Activated T-helper 2 cell treated with anti-CD3 and anti-CD28 coated beads, Interferon-gamma antibody, Interleukin-2, Interleukin-4, amounts not matched to agents 10 μg/mL and 5 μg/mL and 100 μg/mL, durations not matched to agents 14 hours and 24 hours and 36 hours (primary cell): ENCODE measurements around the gene TPRA1. TPM values are rescaled to one million over a fixed set of nuclear protein-coding genes. Genes with fewer than 3 reads are reported as not detected.

ENCODE experiments used
- DNase-seq: peaks from one replicate; pipeline ENCODE4 v3.0.0; 2021; ENCODE audit warnings: low spot score
- H3K27ac Mint-ChIP-seq: one replicate; pipeline ENCODE4 v1.8.0; 2021; ENCODE audit warnings: mixed read lengths
- H3K27me3 Mint-ChIP-seq: one replicate; pipeline ENCODE4 v1.8.0; 2021; ENCODE audit warnings: low read depth, mixed read lengths
- H3K36me3 Mint-ChIP-seq: one replicate; pipeline ENCODE4 v1.8.0; 2021; ENCODE audit warnings: low read depth, mixed read lengths
- H3K4me1 Mint-ChIP-seq: one replicate; pipeline ENCODE4 v1.8.0; 2021; ENCODE audit warnings: low read depth, mixed read lengths
- H3K4me3 Mint-ChIP-seq: one replicate; pipeline ENCODE4 v1.8.0; 2021; ENCODE audit warnings: low read depth, mild to moderate bottlenecking, moderate library complexity, mixed read lengths
- H3K9me3 Mint-ChIP-seq: one replicate; pipeline ENCODE4 v1.8.0; 2021; ENCODE audit warnings: mixed read lengths
- intact Hi-C: fragments of 100-400 bp; cut with micrococcal nuclease; formaldehyde crosslinking; loops from one replicate; pipeline ENCODE4 v1.15.1; 2023
- total RNA-seq: library from RNA; stranded (reverse); gene quantifications from 2 replicates; pipeline ENCODE4 v1.2.3, GENCODE V29; 2022

The TPRA1 gene
- total RNA-seq, 1 donor from 2014 or later, result 36.0 TPM

DNA sequence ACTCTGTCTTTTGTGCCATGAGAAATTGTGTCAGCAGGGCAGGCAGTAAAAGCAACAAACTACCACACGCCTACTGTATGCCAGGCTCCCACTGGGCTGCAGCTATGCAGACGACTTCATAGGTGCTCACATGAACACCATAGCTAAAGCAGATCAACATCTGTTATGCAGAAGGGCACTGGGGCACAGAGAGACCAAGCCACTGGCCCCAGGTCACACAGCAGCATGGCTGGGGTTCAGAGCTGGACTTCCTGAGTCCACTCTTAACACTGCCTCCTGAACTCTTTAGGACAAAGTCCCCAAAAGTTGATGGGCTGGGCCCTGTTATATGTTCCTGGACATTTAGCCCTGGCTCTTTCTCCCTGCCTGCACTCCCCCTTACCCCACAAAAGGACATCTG, 12.4 kb downstream of the TPRA1 start:
- no peak for DNase-seq
- Mint-ChIP-seq H3K27ac (no peak overlapping the region), H3K27me3 (no peaks in the 10 kb centered on the region), H3K9me3 (no peaks in the 10 kb centered on the region), H3K4me1 (peaks cover 6% of the 10 kb centered on the region), H3K4me3 (no peak overlapping the region), H3K36me3 (peaks cover 26% of the 10 kb centered on the region)
- intact Hi-C loops, result loop anchor here (10.0 kb wide), 1 partner anchor 257 kb away; no protein-coding TSS in a partner anchor

DNA sequence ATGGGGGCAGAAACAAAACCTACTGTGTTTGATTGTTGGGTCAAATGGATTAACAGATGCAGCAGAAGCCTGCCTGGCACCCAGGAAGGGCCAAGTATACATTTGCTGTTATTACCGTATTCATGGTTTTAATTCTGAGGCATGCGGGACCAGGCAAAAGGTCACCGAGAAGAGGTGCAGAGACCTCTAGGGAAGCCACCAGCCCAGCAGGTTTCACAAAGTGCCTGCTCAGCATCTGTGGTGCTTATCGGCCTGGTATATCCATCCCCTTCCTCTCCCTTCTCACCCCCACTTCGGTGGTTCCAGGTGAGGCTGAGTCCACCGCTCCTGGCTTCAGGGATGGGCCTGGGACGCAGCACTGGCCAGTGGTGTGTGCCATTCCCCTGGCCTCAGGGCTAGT, 13.1 kb downstream of the TPRA1 start:
- no peak overlapping the region for H3K27ac Mint-ChIP-seq
- H3K4me1 Mint-ChIP-seq, result peaks cover 6% of the 10 kb centered on the region
- H3K4me3 Mint-ChIP-seq, result no peak overlapping the region
- no peaks in the 10 kb centered on the region for H3K9me3 Mint-ChIP-seq
- no peaks in the 10 kb centered on the region for H3K27me3 Mint-ChIP-seq
- intact Hi-C loops, result loop anchor here (10.0 kb wide), 1 partner anchor 257 kb away; no protein-coding TSS in a partner anchor
- H3K36me3 Mint-ChIP-seq, result peaks cover 32% of the 10 kb centered on the region
- no peak for DNase-seq

DNA sequence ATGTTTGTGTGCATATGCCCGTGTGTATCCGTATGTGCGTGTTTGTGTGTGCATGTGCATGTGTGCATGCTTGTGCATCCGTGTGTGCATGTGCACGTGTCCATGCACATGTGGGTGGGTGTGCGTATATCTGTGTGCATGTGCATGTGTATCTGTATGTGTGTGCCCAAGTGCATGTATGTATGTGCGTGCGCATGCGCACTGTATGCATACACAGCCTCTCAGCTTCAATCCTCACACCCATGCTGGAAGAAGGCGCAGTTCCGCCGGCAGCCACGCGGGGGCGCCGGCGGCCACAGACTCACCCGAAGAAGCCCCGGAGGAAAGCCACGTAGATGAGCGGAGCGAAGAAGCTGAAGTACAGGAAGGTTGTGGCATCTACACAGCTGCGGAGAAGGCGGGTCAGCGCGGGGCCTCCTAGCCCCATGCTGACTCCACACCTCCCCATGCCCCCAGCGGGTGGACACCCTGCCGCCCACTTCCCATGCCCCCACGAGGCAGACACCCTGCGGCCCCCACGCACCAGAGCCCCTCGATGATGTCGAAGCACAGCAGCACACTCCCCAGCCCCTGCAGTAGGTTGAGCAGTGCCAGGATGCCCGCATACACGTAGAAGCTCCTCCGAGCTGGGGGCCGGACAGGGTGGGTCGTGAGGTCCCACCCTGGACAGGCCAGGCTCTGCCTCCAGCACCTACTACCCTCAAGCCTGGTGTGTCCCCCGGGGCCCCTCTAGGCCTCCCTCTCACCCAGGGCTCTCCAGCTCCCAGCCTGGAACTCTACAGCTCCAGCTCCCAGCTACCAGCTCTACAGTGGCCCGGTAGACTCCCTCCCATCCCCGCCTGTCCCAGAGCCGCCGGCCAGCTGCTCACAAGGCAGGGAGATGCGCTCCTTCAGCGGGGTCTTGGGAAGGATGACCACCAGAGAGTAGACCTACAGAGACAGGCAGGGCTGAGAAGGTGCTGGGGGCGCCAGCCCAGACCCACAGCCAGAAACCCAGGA, 15.4 kb downstream of the TPRA1 start:
- peaks cover 39% of the 10 kb centered on the region for H3K36me3 Mint-ChIP-seq
- peak; percentile 83 for DNase-seq
- peaks cover 5% of the 10 kb centered on the region for H3K4me1 Mint-ChIP-seq
- no peaks in the 10 kb centered on the region for H3K27me3 Mint-ChIP-seq
- no peaks in the 10 kb centered on the region for H3K9me3 Mint-ChIP-seq
- intact Hi-C loops, result loop anchor here (1.0 to 10.0 kb wide), 3 partner anchors 15 to 260 kb away; partner anchors contain the start of genes MCM2 and TPRA1
- no peak overlapping the region for H3K27ac Mint-ChIP-seq
- no peak overlapping the region for H3K4me3 Mint-ChIP-seq

DNA sequence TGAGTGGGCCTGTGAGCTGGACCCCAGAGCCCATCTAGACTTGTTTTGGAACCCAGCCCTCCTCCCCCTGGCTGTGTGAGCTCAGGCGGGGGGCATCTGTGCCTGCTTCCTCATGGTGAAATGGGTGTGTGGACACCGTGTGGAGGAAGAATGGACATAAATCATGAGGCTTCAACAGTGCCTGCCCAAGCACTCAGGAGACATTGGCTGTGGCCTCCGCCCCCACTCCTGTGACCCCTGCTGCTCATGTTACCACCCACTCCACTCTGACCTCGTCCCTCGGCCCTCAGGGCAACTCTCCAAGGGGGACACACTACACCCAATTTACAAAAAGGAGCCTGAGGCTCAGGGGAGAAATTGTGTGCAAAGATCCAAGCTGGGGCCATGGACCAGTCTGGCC, 16.6 kb downstream of the TPRA1 start:
- no peak for DNase-seq
- no peak overlapping the region for H3K27ac Mint-ChIP-seq
- no peaks in the 10 kb centered on the region for H3K9me3 Mint-ChIP-seq
- H3K4me1 Mint-ChIP-seq, result peaks cover 5% of the 10 kb centered on the region
- no peak overlapping the region for H3K4me3 Mint-ChIP-seq
- no peaks in the 10 kb centered on the region for H3K27me3 Mint-ChIP-seq
- intact Hi-C loops, result loop anchor here (10.0 kb wide), 1 partner anchor 261 kb away; no protein-coding TSS in a partner anchor
- H3K36me3 Mint-ChIP-seq, result peaks cover 34% of the 10 kb centered on the region

DNA sequence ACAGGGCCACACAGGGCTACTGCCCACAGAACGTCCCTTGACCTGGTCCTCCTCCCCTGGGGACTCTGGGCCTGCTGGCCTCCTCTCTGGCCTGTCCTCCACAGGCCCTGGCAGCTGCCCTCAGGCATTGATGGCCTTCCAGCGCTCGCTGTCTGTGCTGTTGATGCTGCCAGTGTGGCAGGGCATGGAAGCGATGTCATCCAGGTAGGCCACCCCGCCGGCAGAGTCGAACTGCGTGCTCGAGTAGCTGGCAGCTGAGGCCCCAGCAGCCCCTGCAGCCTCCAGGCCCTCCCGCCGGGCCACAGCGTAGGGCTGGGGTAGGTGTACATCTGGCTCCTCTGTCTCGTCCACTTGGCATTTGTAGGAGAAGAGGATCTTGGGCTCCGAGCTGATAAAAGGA, 17.1 kb downstream of the TPRA1 start:
- Mint-ChIP-seq H3K27me3 (no peaks in the 10 kb centered on the region), H3K9me3 (no peaks in the 10 kb centered on the region), H3K4me3 (no peak overlapping the region), H3K36me3 (peaks cover 34% of the 10 kb centered on the region), H3K4me1 (peaks cover 5% of the 10 kb centered on the region), H3K27ac (no peak overlapping the region)
- intact Hi-C loops, result loop anchor here (10.0 kb wide), 1 partner anchor 261 kb away; no protein-coding TSS in a partner anchor
- no peak for DNase-seq

DNA sequence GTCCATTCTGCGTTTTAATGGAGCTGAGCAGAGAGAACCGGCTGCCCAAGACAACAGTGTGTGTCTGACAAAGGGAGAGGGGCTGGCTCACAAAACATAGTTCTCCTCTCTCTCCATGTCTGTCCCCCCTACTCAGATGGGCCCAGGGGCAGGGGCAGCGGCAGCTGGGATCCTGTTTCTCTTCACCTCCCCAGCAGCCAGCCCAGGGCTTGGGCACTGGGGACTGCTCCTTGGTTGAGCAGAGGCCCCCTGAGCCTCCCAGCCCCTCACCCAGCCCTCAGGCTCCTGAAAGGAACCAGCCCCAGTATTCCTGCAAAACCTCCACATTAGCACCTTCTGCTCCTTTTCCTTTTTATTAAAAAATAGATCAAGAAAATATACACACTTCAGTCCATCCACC, 17.8 kb downstream of the TPRA1 start:
- intact Hi-C loops, result loop anchor here (10.0 kb wide), 1 partner anchor 262 kb away; no protein-coding TSS in a partner anchor

DNA sequence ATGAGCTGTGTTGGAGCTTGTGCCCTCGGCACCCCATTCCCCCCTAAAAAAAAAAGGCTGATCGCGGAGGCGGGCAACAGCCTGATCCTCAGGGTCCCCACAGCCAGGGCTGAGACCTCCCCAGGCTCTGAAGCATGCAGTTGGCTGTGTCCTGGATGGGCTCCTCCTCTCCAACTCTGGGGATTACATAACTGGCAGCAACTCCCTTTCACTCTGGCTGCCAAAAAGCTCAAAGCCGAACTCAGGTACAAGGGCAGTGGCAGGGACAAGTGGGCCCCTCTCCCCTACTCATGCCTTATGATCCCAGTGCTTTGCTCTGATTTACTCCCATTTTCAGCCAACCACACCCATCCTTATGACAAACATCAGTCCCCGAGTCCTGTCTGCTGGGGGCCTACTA, 18.3 kb downstream of the TPRA1 start:
- H3K9me3 Mint-ChIP-seq, result no peaks in the 10 kb centered on the region
- H3K4me1 Mint-ChIP-seq, result peaks cover 5% of the 10 kb centered on the region
- no peak overlapping the region for H3K27ac Mint-ChIP-seq
- peaks cover 34% of the 10 kb centered on the region for H3K36me3 Mint-ChIP-seq
- no peaks in the 10 kb centered on the region for H3K27me3 Mint-ChIP-seq
- no peak for DNase-seq
- H3K4me3 Mint-ChIP-seq, result no peak overlapping the region
- intact Hi-C loops, result loop anchor here (10.0 kb wide), 1 partner anchor 263 kb away; no protein-coding TSS in a partner anchor

More for the DNA sequence above, 17.8 kb downstream of the TPRA1 start:
- H3K9me3 Mint-ChIP-seq, result no peaks in the 10 kb centered on the region
- H3K27ac Mint-ChIP-seq, result no peak overlapping the region
- no peaks in the 10 kb centered on the region for H3K27me3 Mint-ChIP-seq
- H3K4me1 Mint-ChIP-seq, result peaks cover 5% of the 10 kb centered on the region
- no peak overlapping the region for H3K4me3 Mint-ChIP-seq
- DNase-seq, result no peak
- H3K36me3 Mint-ChIP-seq, result peaks cover 34% of the 10 kb centered on the region

DNA sequence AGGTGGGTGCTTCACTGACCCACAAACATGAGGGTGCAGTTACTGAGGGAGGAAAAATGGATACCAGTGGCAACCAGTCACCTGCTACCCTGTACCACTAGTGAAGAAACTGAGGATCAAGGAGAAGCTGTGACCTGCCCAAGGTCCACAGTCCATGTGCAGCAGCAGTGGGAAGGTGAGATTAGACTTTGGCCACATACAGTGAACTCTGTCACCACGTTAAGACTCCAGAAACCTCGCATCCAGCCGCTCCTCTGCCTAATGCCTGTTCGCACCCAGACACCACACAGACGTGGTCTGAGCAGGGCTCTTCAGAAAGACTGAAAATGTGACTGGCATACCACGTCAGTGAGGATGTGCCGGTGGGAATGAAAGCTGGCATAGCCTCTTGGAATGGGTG, 20.0 kb downstream of the TPRA1 start:
- H3K4me3 Mint-ChIP-seq, result no peak overlapping the region
- intact Hi-C loops, result loop anchor here (10.0 kb wide), 1 partner anchor 264 kb away; no protein-coding TSS in a partner anchor

DNA sequence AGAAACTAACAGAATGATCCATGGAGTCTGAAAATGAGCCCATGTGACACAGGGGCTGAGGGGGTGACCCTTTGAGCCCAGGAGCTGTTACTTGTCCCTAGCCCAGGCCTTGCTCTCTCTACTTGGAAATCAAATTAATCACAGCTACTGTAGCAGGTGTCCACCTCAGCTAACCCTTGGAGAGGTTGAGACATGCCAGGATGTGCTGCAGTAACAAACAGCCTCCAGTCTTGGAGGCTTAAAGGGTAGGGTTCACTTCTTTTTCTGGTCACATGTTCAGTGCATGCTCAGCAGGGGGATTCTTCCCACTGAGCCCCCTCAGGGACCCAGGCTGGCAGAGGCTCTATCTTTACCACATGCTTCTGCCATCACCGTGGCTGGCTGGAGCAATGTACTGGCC, 21.4 kb downstream of the TPRA1 start:
- Mint-ChIP-seq H3K4me3 (no peak overlapping the region), H3K9me3 (no peaks in the 10 kb centered on the region), H3K27me3 (peaks cover 6% of the 10 kb centered on the region), H3K27ac (no peak overlapping the region), H3K36me3 (peaks cover 21% of the 10 kb centered on the region), H3K4me1 (no peaks in the 10 kb centered on the region)
- no peak for DNase-seq
- intact Hi-C loops, result no loop called here

More for the DNA sequence above, 20.0 kb downstream of the TPRA1 start:
- DNase-seq, result no peak
- Mint-ChIP-seq H3K27ac (no peak overlapping the region), H3K4me1 (peaks cover 5% of the 10 kb centered on the region), H3K9me3 (no peaks in the 10 kb centered on the region), H3K36me3 (peaks cover 27% of the 10 kb centered on the region), H3K27me3 (no peaks in the 10 kb centered on the region)

DNA sequence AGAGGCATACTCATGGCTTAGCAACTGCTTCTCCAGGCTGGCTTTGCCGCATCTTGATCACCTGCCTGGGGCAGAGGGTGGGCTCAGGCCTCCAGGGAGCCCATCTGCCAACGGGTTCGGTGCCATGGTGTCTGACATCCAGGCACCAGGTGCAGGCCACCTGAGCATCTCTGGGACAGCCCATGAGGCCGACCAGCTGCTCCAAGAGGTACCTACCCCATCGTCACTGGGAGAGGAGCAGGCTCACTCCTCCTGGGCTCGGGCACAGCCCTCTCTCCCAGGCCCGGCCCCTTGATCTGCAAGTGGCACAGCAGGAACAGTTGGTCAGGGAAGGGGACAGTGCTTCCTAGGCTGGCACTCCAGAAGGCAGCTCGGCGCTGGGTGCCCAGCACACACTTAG, 21.9 kb downstream of the TPRA1 start:
- intact Hi-C loops, result no loop called here
- H3K9me3 Mint-ChIP-seq, result no peaks in the 10 kb centered on the region
- no peak overlapping the region for H3K27ac Mint-ChIP-seq
- H3K4me1 Mint-ChIP-seq, result no peaks in the 10 kb centered on the region
- peaks cover 17% of the 10 kb centered on the region for H3K36me3 Mint-ChIP-seq
- no peak for DNase-seq
- H3K4me3 Mint-ChIP-seq, result no peak overlapping the region
- peaks cover 7% of the 10 kb centered on the region for H3K27me3 Mint-ChIP-seq

DNA sequence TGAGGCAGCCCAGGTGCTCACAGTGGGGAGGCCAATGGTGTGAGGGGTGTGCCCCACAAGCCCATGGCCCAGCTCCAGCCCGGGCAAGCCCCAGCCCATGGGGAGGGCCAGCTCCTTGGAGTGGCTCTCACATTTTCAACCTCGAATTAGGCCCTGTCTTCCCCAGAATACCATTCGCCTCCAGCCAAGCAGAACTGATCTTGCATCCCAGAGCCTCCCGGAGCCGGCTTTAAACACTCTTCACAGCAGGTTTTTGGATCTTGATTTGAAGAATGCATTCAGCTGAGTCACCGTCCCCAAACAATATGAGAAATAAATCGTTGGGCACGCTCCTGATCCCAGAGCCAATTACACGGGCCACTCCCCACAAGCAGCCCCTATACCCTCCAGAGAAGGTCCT, 23.7 kb downstream of the TPRA1 start:
- no peak overlapping the region for H3K27ac Mint-ChIP-seq
- intact Hi-C loops, result no loop called here
- H3K4me1 Mint-ChIP-seq, result no peaks in the 10 kb centered on the region
- H3K27me3 Mint-ChIP-seq, result peaks cover 9% of the 10 kb centered on the region
- no peak for DNase-seq
- H3K9me3 Mint-ChIP-seq, result no peaks in the 10 kb centered on the region
- H3K36me3 Mint-ChIP-seq, result peaks cover 8% of the 10 kb centered on the region
- no peak overlapping the region for H3K4me3 Mint-ChIP-seq

DNA sequence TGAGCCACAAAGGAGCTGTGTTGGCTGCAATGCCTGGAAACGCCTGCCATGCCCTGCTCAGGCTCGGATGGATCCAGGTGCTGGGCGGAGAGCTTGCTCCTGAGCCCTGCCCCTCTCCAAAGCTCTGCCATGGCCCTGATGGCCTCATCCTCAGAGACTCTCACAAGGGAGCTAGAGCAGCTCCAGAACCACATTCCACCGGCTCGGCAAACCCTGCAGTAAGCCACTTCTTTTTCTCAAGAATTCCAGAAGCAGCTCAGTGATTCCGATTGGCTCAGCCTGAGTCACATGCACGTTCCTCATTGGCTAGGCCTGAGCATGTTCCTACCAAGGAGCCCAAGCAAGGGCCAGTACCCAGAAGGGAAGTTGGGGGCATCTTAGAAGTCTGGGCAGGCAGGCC, 24.8 kb downstream of the TPRA1 start:
- H3K4me1 Mint-ChIP-seq, result no peaks in the 10 kb centered on the region
- peaks cover 9% of the 10 kb centered on the region for H3K27me3 Mint-ChIP-seq
- H3K36me3 Mint-ChIP-seq, result peaks cover under 1% of the 10 kb centered on the region
- no peak overlapping the region for H3K27ac Mint-ChIP-seq
- no peak overlapping the region for H3K4me3 Mint-ChIP-seq
- intact Hi-C loops, result no loop called here
- DNase-seq, result no peak
- peaks cover under 1% of the 10 kb centered on the region for H3K9me3 Mint-ChIP-seq
